ENCODE results near the gene EML5.
"Not testable (repeated sequence)": the region's sequence is repeated elsewhere in the genome, so short reads cannot be mapped to it uniquely, and the experiment has no call there.

The EML5 gene
- total RNA-seq = 0.05 to 7.5 (median 0.38) reads per million in 17 experiments

- peak; percentile 70 to 90 (median 78) for DNase-seq
Observed at GRCh38 chr14:88792473-88793258, at the start of gene EML5. TSS of gene EML5 (minus strand) at chr14:88792953. CDS start at chr14:88792503, 450 bp downstream.

- no peak for DNase-seq
Observed at GRCh38 chr14:88842414-88842813, 49.7 kb upstream of the EML5 start.

- DNase-seq = no peak
Observed at GRCh38 chr14:88841741-88842140, 49.0 kb upstream of the EML5 start.

GRCh38 chr14:88840926-88841325, 48.2 kb upstream of the EML5 start:
- no peak for DNase-seq

GRCh38 chr14:88838015-88838414, 45.3 kb upstream of the EML5 start:
- no peak for DNase-seq

- DNase-seq = no peak
Observed at GRCh38 chr14:88837495-88837894, 44.7 kb upstream of the EML5 start.

- DNase-seq = peak in 2 of 4 experiments; percentile 26 to 29
Observed at GRCh38 chr14:88835661-88836060, 42.9 kb upstream of the EML5 start.

- DNase-seq = peak in 2 of 4 experiments; percentile 13 to 58
Observed at GRCh38 chr14:88834883-88835431, 42.2 kb upstream of the EML5 start.

GRCh38 chr14:88831284-88831683, 38.5 kb upstream of the EML5 start:
- DNase-seq = no peak

GRCh38 chr14:88829685-88830302, 37.0 kb upstream of the EML5 start:
- no peak for DNase-seq

GRCh38 chr14:88829188-88829587, 36.4 kb upstream of the EML5 start:
- DNase-seq = peak; percentile 10 to 52 (median 33)

GRCh38 chr14:88825503-88825902, 32.8 kb upstream of the EML5 start:
- no peak for DNase-seq

GRCh38 chr14:88825078-88825458, 32.3 kb upstream of the EML5 start:
- peak; percentile 5 to 43 (median 26) for DNase-seq

GRCh38 chr14:88824314-88825077, 31.7 kb upstream of the EML5 start, which contains the start of gene TTC8:
TSS of gene TTC8 (plus strand) at chr14:88824651. CDS start at chr14:88824708, 57 bp downstream.
- peak; percentile 92 to 96 (median 95) for DNase-seq

- DNase-seq = no peak
Observed at GRCh38 chr14:88823968-88824313, 31.2 kb upstream of the EML5 start.

GRCh38 chr14:88821888-88822287, 29.1 kb upstream of the EML5 start:
- no peak for DNase-seq

GRCh38 chr14:88821378-88821777, 28.6 kb upstream of the EML5 start:
- DNase-seq = no peak

- not testable (repeated sequence) for DNase-seq
Observed at GRCh38 chr14:88819674-88820073, 26.9 kb upstream of the EML5 start.

GRCh38 chr14:88818018-88818417, 25.3 kb upstream of the EML5 start:
- DNase-seq = no peak

GRCh38 chr14:88815980-88816379, 23.2 kb upstream of the EML5 start:
- no peak for DNase-seq

- no peak for DNase-seq
Observed at GRCh38 chr14:88808359-88808758, 15.6 kb upstream of the EML5 start.

GRCh38 chr14:88804477-88804876, 11.7 kb upstream of the EML5 start:
- DNase-seq = no peak

- peak in 2 of 4 experiments; percentile 1 to 7 for DNase-seq
Observed at GRCh38 chr14:88804035-88804434, 11.3 kb upstream of the EML5 start.
